IMR-90 (cell line): Measurements from ENCODE around the gene COL25A1.

ENCODE experiments used
- POLR2A ChIP-seq: IDR thresholded peaks from 2 replicates; pipeline ENCODE4 v1.6.1; 2012; ENCODE audit warnings: mild to moderate bottlenecking, low read depth, low read length
- TF ChIP-seq, protein P1 (sequence below): conservative IDR thresholded peaks from 2 replicates; pipeline ENCODE4 v1.5.1; 2012; ENCODE audit warnings: mild to moderate bottlenecking, low read depth, low read length, improper control_type of control experiment

DNA sequence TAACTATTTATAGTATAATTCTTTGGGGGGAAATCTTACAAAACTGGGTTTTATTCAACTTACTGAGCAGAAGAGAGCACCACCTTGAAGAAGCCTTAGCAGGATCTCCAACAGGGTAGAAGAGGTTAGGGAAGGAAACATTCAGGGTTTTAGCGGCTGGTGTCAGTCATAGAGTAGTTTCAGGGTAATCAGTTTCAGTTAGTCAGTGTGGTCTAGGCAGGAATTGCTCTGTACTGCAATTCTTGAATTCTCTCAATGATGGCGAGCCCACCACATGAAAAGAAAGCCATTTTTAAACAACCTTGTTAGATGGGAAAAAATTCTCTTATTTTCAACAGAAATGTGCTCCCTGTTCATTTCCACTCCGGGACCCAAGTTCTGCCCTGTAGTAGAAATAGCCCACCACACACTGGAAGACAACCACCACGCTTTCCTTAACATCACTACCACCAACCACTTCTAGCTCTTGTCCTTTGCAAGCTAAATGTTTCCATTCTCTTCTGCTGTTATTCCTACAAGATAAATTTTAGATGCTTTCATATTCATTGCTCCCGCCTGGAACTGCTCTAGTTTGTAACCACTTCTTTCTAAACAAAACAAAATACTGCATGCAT, 25.9 kb downstream of the COL25A1 start:
- TF ChIP-seq POLR2A = no peak
- TF ChIP-seq, protein P1, sequence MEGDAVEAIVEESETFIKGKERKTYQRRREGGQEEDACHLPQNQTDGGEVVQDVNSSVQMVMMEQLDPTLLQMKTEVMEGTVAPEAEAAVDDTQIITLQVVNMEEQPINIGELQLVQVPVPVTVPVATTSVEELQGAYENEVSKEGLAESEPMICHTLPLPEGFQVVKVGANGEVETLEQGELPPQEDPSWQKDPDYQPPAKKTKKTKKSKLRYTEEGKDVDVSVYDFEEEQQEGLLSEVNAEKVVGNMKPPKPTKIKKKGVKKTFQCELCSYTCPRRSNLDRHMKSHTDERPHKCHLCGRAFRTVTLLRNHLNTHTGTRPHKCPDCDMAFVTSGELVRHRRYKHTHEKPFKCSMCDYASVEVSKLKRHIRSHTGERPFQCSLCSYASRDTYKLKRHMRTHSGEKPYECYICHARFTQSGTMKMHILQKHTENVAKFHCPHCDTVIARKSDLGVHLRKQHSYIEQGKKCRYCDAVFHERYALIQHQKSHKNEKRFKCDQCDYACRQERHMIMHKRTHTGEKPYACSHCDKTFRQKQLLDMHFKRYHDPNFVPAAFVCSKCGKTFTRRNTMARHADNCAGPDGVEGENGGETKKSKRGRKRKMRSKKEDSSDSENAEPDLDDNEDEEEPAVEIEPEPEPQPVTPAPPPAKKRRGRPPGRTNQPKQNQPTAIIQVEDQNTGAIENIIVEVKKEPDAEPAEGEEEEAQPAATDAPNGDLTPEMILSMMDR = no peak
